NCI-H524 (cell line): ENCODE measurements around the gene FBXO39.
"Not testable (repeated sequence)": the region's sequence is repeated elsewhere in the genome, so short reads cannot be mapped to it uniquely, and the experiment has no call there.

Experiments
- DNase-seq, 2 experiments: peaks; one replicate each; lab custom pipeline; 2025; lab: John Stamatoyannopoulos, UW

FBXO39 gene

GRCh38 chr17:6775871-6776405 lies at the start of gene FBXO39:
FBXO39 (plus strand) TSS chr17:6776215; CDS start chr17:6779869, 3,654 bp downstream.
- no peak for DNase-seq

GRCh38 chr17:6729531-6729930 lies 46.5 kb upstream of the FBXO39 start:
- DNase-seq, result no peak

DNA sequence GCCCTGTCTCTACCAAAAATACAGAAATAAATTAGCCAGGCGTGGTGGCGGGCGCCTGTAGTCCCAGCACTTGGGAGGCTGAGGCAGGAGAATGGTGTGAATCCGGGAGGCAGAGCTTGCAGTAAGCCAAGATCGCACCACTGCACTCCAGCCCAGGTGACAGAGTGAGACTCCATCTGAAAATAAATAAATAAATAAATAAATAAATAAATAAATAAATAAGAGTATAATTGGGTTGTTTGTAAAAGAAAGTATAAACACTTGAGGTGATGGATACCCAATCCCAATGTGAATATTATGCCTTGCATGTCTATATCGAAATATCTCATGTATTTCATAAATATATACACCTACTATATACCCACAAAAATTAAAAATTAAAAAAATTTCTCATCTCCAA lies 29.4 kb upstream of the FBXO39 start:
- DNase-seq, result not testable (repeated sequence)

- DNase-seq, result no peak
Observed at GRCh38 chr17:6748617-6749016, 27.4 kb upstream of the FBXO39 start.

DNA sequence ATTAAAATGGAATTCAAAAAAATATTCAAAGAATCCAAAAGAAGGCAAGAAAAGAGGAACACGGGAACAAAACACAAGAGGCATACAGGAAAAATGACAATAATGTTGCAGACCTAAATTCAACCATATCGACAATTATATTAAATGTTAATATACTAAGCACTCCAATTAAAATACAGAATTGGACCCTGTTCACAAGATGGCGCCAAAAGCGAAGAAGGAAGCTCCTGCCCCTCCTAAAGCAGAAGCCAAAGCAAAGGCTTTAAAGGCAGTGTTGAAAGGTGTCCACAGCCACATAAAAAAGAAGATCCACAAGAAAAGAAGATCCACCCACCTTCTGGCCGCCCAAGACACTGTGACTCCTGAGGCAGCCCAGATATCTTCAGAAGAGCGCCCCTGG lies 26.5 kb upstream of the FBXO39 start:
- DNase-seq, result no peak

DNA sequence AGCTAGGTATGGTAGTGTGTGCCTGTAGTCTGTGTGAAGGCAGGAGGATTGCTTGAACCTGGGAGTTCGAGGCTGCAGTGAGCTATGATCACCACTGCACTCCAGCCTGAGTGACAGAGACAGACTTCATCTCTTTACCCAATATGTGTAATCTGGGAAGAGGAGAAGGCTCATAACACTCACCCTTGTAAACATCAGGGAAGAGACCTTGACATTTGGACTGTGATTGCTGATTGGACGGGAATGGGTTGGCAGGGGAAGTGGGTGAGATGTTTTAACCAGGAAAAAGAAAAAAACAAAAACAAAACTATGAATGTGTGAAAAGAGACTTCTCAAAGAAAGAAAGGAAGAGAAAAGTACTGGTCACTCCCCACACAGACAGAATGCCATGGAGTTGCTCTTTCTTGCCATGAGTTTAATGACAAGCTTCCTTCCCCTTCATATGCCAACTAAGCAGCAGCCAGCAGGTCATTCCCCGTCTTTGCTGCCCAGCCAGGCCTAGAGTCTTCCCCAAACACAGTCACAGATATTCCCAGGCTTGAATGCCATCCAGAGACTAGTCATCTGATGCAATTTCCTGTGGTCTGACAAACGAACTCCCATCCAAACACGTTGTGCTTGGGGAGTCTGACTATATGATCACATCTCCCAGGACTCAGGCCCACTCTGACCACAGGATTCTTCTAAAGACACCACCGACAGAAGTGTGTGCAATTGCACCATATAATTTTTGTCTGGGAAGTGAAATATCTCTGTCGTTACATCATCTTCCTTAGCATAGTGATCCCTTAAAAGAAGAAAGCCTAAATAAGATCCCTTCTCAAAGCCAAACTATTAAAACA lies 23.7 kb upstream of the FBXO39 start:
- DNase-seq, result no peak

DNA sequence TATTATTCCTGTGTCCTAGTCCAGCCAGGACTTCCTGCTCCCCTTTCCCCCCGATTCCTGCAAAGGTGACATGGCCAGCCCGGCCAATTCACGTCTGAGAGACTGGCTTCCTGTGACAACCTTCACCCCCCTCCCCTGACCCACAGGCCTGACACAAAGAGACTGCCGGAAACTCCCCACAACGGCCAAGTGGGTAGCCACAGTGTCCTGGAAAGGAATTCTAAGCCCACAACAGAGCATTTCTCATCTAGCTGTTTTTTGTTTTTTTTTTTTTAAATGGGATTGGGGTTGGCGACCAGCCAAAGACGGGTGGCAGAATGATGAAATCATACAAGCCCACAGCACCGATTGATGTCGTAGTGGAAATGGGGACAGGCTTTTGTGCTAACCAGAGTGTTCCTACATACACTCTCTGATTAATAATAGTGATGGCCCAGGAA lies 23.0 kb upstream of the FBXO39 start:
- DNase-seq, result no peak

- DNase-seq, result no peak
Observed at GRCh38 chr17:6753546-6753945, 22.5 kb upstream of the FBXO39 start.

GRCh38 chr17:6755281-6755680 lies 20.7 kb upstream of the FBXO39 start:
- no peak for DNase-seq

DNA sequence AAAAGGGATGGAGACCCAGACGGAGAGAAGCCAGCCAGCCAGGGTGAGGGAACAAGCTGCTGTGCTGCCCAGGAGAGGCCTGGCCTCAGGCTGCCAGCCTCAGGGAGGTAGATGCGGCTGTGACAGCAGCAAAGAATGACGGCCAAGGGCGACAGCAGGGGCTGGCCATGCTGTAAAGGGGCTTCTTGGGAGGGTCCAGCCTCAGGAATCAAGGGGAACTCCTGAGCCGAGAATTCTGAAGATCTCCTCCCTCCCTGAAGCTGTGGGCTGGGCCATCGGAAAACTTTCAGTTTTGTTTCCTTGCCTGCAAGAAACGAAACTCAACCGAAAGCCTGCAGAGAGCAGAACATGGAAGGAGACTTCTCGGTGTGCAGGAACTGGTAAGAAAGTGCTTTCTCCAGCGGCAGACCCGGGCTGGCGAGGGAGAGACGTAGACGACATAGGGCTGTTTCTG lies 20.3 kb upstream of the FBXO39 start, which contains the start of gene XAF1:
XAF1 (plus strand) TSS at position 316 of the 454 bp plus-strand sequence; CDS start at position 349, 33 bp downstream.
- DNase-seq, result no peak

GRCh38 chr17:6756425-6757031 lies 19.5 kb upstream of the FBXO39 start:
- DNase-seq, result no peak

DNA sequence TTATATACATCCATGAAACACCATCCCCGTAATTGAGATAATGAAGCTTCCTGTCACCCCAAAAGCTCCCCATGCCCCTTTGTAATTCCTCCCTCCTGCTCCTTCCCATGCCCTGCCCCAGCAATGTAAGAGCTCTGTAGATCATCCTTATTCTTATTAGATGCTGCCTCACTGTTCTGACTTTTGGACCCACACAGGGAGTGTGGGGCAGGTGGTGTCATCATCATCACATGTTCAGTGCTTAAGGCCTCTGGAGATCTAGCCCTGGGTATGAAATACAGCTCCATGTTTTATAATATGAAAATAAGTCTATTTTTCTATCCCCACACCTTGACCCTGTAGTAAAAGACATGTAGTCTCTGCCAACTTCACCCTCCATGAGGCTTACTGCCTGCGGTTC lies 18.3 kb upstream of the FBXO39 start:
- DNase-seq, result no peak

GRCh38 chr17:6761779-6762178 lies 14.2 kb upstream of the FBXO39 start:
- no peak for DNase-seq

DNA sequence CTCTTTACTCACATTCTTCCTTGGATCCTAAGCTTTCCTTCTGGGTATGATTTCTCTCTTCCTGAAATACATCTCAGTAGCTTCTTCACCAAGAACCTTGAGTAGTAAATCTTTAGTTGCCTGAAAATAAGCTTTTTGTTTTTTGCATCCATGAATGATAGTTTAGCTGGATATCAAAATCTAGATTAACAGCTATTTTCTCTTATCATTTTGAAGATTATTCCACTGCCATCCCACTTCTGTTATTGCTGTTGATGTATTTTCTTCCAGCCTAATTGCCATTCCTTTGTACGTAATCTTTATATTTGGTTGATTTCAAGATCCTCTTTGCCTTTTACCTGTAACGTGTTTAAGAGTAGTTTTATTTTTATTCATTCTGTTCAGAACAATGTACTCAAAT lies 7.6 kb upstream of the FBXO39 start:
- no peak for DNase-seq

DNA sequence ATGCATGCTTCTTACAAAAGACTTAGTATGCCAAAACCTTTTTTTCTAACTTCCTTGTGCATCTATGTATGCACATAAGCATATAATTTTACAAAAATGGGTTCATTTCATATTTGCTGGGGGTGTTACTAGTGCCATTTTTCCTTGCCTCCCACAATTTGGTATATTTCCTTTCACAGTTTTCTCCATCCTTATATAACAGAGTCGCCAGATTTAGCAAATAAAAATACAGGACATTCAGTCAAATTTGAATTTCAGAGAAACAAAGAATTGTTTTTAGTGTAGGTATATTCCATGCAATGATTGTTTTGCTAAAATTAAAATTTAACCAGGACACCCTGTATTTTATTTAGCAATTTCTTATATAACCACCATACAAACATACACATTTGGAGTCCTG lies 4.0 kb upstream of the FBXO39 start:
- DNase-seq, result no peak

DNA sequence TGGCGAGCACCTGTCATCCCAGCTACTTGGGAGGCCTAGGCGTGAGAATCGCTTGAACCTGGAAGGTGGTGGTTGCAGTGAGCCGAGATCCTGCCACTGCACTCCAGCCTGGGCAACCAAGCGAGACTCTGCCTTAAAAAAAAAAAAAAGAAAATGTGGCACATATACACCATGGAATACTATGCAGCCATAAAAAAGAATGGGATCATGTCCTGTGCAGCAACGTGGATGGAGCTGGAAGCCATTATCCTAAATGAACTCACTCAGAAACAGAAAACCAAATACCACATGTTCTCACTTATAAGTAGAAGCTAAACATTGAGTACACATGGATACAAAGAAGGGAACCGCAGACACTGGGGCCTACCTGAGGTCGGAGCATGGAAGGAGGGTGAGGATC lies 1.1 kb upstream of the FBXO39 start:
- DNase-seq, result not testable (repeated sequence)

DNA sequence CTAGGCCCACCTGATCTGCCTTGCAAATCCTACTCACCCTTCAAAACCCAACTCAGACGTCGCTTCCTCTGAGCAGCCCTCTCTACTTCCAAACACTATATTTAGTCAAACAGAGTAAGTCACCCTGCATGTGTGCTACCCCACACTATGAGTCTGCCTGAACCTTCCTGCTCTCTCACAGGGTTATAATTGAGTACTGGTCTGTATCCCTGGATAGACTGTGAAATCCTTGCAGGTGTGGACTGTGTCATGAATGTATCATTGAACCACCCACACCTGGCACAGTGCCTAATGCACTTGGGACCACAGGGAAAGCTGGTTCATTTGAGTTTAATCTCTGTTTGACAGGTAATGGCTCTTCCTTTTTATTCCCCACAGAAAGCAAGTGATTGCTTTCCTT lies 3.4 kb downstream of the FBXO39 start:
- DNase-seq, result no peak

- DNase-seq, result no peak
Observed at GRCh38 chr17:6780001-6780400, 4.0 kb downstream of the FBXO39 start.

GRCh38 chr17:6780886-6781285 lies 4.9 kb downstream of the FBXO39 start:
- DNase-seq, result no peak

GRCh38 chr17:6782244-6782643 lies 6.2 kb downstream of the FBXO39 start:
- DNase-seq, result no peak

DNA sequence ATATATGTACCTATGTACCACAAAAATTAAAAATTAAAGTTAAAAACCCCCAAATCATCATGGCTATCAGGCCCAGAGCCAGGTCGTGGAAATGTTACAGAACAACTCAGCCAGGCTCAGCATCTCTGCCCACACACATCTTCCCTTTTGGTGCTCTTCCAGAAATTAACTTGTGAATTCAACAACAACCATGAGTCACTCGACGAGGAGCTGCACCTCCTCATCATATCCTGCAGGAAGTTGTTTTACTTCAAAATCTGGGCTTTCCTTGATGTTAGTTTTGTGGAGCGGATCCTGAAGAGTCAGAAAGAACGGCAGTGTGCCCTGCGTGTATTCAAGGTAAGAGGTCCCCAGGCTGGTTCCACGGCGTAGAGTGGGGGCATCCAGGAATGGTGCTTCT lies 10.6 kb downstream of the FBXO39 start:
- no peak for DNase-seq

- DNase-seq, result no peak
Observed at GRCh38 chr17:6787081-6787693, 11.2 kb downstream of the FBXO39 start.

DNA sequence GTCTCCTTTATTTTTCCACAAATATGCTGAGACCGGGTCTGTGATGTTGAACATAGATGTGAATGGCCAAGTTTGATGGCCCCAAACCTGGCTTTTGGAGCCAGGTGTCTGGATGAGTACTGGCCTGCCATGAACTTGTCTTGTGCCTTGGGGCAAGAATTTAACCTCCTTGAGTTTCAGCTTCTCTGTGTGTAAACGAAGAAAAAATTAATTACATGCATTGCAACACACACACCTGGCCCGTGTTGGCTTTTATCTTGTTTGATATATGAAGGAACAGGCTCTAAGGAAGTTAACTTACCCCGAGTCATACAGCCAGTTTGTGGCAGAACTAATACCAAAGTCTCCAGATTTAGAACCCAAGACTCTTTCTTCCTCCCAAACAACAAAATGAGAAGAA lies 13.1 kb downstream of the FBXO39 start:
- no peak for DNase-seq
